C4-2B (cell line): ENCODE measurements around the gene IL13RA2.

Experiments used
- H3K27ac ChIP-seq: fragments of 450-650 bp; 2 replicates; pipeline ENCODE4 v1.5.1; 2017
- ZFX ChIP-seq: fragments of 450-650 bp; IDR thresholded peaks from 2 replicates; pipeline ENCODE4 v1.6.1; 2017
- TF ChIP-seq, protein P1 (sequence below): fragments of 450-650 bp; conservative IDR thresholded peaks from 2 replicates; pipeline ENCODE4 v1.5.1; 2017; ENCODE audit warnings: mild to moderate bottlenecking

The IL13RA2 gene, protein sequence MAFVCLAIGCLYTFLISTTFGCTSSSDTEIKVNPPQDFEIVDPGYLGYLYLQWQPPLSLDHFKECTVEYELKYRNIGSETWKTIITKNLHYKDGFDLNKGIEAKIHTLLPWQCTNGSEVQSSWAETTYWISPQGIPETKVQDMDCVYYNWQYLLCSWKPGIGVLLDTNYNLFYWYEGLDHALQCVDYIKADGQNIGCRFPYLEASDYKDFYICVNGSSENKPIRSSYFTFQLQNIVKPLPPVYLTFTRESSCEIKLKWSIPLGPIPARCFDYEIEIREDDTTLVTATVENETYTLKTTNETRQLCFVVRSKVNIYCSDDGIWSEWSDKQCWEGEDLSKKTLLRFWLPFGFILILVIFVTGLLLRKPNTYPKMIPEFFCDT

DNA sequence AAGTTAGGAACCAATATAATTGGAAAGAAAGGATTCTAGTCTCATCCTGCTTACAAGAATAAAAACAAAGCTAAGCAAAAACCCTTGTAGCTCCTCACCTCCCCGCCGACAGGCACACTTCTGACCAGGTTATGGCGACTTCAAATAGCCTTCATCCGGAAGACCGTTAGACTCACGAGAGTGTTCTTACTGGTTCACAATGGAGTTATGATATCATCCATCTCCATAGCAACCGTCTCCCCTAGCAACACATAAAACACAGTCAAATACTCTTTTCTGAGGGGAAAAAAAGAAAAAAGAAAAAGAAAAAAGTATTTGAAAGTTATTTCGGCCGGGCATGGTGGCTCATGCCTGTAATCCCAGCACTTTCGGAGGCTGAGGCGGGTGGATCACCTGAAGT, at the start of gene IL13RA2:
Gene IL13RA2 (minus strand): TSS at position 162 of the 400 bp plus-strand sequence. CDS start 347 bp downstream, outside the sequence.
- TF ChIP-seq, protein P1, sequence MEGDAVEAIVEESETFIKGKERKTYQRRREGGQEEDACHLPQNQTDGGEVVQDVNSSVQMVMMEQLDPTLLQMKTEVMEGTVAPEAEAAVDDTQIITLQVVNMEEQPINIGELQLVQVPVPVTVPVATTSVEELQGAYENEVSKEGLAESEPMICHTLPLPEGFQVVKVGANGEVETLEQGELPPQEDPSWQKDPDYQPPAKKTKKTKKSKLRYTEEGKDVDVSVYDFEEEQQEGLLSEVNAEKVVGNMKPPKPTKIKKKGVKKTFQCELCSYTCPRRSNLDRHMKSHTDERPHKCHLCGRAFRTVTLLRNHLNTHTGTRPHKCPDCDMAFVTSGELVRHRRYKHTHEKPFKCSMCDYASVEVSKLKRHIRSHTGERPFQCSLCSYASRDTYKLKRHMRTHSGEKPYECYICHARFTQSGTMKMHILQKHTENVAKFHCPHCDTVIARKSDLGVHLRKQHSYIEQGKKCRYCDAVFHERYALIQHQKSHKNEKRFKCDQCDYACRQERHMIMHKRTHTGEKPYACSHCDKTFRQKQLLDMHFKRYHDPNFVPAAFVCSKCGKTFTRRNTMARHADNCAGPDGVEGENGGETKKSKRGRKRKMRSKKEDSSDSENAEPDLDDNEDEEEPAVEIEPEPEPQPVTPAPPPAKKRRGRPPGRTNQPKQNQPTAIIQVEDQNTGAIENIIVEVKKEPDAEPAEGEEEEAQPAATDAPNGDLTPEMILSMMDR, result no peak
- no peak for TF ChIP-seq ZFX
- no peak within 1 kb of the TSS for H3K27ac ChIP-seq

DNA sequence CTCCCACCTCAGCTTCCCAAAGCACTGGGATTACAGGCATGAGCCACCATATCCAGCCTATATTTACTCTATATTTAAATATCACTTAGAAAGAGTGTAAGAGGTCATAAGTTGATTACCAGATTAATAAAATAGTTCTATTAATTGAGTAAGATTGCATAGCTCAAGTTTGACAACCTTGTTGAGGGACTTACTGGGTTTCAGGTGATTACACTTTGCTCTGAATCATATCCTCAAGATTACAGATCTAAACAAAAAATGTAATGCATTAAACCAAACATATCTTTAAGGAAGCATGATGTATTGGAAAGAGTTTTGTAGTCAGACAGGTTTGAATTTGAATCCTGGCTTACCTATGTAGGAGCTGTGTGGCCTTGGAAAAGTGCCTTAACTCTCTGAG, 47.9 kb upstream of the IL13RA2 start:
- no peak for TF ChIP-seq ZFX
- TF ChIP-seq, protein P1, result no peak
- H3K27ac ChIP-seq, result no peak overlapping the region

DNA sequence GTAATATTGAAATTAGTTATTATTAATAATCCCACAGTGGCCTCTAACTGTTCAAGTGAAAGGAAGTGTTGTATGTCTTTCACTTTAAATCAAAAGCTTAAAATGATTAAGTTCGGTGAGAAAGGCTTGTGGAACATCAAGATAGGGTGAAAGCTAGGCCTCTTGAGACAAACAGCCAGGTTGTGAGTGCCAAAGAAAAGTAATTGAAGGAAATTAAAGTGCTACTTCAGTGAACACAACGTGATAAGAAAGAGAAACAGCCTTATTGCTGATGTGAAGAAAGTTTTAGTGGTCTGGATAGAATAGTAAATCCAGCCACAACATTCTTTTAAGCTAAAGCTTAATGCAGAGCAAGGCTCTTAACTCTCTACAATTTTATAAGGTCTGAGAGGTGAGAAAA, 42.6 kb upstream of the IL13RA2 start:
- TF ChIP-seq, protein P1, result no peak
- TF ChIP-seq ZFX, result no peak
- H3K27ac ChIP-seq, result no peak overlapping the region

DNA sequence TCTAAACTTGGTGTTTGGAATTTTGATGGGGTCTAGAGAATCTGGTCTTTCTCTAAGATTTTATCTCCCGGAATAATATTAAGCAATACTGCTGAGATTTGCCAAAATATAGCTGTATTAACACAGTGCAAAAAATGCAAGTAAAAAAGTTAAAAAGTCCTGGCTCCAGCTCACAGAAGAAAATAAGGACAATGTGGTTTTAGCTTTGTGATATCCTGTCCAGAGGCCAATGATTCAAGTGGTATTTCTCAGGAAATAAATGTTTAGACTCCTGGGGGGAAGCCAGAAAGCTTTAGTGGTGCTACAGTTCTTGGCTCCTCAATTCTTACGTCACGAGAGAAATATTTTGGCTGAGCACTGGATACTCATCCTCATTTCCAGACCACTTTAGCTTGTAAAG, 40.9 kb upstream of the IL13RA2 start:
- H3K27ac ChIP-seq, result no peak overlapping the region
- TF ChIP-seq, protein P1, result no peak
- TF ChIP-seq ZFX, result no peak

DNA sequence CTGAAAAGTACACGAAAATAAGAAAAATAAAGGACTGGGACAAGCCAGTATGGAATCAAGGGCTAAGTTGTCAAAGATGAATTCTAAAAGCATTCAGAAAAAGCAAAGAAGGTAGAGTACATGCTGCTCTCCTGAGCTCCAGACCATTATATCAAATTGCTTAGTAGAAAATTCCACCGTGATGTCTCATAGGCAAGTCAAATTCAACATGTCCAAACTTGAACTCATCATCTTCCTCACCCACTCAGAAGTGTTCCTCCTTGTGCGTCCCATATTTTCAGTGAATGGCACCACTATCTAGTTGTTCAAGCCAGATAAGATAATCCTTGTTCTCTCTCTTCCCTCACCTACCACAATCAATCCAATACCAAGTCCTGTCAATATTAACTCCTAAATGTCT, 37.5 kb upstream of the IL13RA2 start:
- TF ChIP-seq, protein P1, result no peak
- no peak for TF ChIP-seq ZFX
- no peak overlapping the region for H3K27ac ChIP-seq

DNA sequence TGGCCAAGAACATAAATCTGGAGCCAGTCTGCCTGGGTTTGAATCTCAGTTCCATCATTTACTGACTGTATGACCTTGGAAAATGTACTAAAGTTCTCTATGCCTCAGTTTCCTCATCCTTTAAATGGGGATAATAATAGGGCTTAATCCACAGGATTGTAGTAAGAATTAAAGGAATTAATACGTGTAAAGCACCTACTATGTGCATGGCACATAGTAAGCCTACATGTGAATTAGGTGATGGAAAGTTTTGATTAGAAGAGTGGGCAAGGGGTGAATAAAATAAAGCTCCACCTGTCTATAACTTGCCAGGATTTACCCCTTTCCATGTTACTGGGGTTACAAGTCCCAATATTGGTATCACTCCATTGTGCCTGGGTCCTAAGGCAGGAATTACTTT, 35.8 kb upstream of the IL13RA2 start:
- no peak overlapping the region for H3K27ac ChIP-seq
- no peak for TF ChIP-seq ZFX
- TF ChIP-seq, protein P1, result no peak

DNA sequence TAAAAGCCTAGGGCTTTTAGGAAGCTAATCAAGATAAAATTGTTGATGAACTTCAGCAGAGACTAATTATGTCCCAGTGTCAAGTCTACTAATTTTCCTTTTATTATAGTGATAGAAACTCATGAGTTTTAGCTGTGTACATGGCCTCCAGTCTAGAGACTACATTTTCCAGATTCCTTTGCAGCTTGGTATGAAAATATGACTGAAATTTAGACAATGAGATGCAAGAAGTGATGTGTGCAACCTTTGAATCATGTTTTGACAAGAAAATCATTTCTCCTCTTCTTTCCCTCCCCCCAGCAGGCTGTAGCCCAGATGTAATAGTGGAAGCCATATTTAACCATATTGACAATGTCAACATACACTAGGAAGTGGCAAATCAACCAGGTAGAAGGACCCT, 30.3 kb upstream of the IL13RA2 start:
- TF ChIP-seq, protein P1, result no peak
- TF ChIP-seq ZFX, result no peak
- H3K27ac ChIP-seq, result no peak overlapping the region
